ENCODE measurements around the gene ZNF417. TPM values are rescaled to one million over a fixed set of nuclear protein-coding genes. Genes with fewer than 3 reads are reported as not detected.
"Not testable (repeated sequence)": the region's sequence is repeated elsewhere in the genome, so short reads cannot be mapped to it uniquely, and the experiment has no call there.

The ZNF417 gene
- total RNA-seq (2022) (16.6 and 19.2 TPM in 2 replicates), Bru-seq, nascent RNA (percentile 88 among the genes with signal in this experiment), BruChase-seq, experiment 1, labeled RNA remaining after a 2-hour chase (percentile 95 among the genes with signal in this experiment), BruChase-seq, experiment 2, labeled RNA remaining after a 6-hour chase (percentile 88 among the genes with signal in this experiment)
- long read RNA-seq, partial matches to known transcripts, result 1 of 3 reads
- long read RNA-seq, other reads (novel, unspliced or antisense), result 1 of 3 reads

GRCh38 chr19:57916168-57916995 lies at the start of gene ZNF417:
TSS of gene ZNF417 (minus strand) at chr19:57916592. CDS start at chr19:57916411, 181 bp downstream.
- TF ChIP-seq CTCF (IDR thresholded peaks at IDR 0.05; ENCODE audit: insufficient read depth in 1 of 2, low read depth in 1 of 2, low read length in 1 of 2, severe bottlenecking in 1 of 2, unreplicated experiment in 1 of 2), result peak; percentile 25 to 48
- not testable (repeated sequence) for H3K27me3 Mint-ChIP-seq (ENCODE audit: insufficient read depth, unreplicated experiment); H3K36me3 ChIP-seq (ENCODE audit: control insufficient read depth, insufficient read depth, low read length); H3K27me3 ChIP-seq (replicated peaks; ENCODE audit: control insufficient read depth, insufficient read depth, low read length); H3K4me1 ChIP-seq
- H3K36me3 Mint-ChIP-seq (ENCODE audit: insufficient read depth, unreplicated experiment), result peaks cover 52% of the 10 kb centered on the region
- Histone ChIP-seq H3K9me3 (peaks cover 14% of the 10 kb centered on the region), H3K4me3 (ENCODE audit: low read depth, low read length) (peak within 1 kb of the TSS; percentile 70)
- ChIA-PET CTCF (interaction anchor here (0.7 kb wide), 1 partner anchor 97 kb away, joined by 5 read pairs; no protein-coding TSS in a partner anchor), POLR2A (interaction anchor here (0.6 to 1.3 kb wide), 5 partner anchors 11 to 725 kb away, joined by 3 to 6 read pairs (median 4); partner anchors contain the start of genes ZNF552 and ZNF586)
- peak within 1 kb of the TSS; percentile 96 for H3K4me3 Mint-ChIP-seq (ENCODE audit: unreplicated experiment)
- BruUV-seq (replicated peaks), result TSS peak; percentile 57
- peaks cover 11% of the 10 kb centered on the region for H3K4me1 Mint-ChIP-seq (ENCODE audit: low read depth, unreplicated experiment)
- peak; percentile 91 to 94 for DNase-seq
- peak within 1 kb of the TSS; percentile 96 for H3K27ac Mint-ChIP-seq (ENCODE audit: unreplicated experiment)
- intact Hi-C loops (cut with micrococcal nuclease; ENCODE audit: unreplicated experiment), result loop anchor here (1.0 to 10.0 kb wide), 3 partner anchors 102 to 358 kb away; partner anchors contain the start of genes ZNF550 and ZNF552
- H3K9me3 Mint-ChIP-seq (ENCODE audit: unreplicated experiment), result peaks cover 49% of the 10 kb centered on the region

- no TSS peak for BruUV-seq (replicated peaks)
- Mint-ChIP-seq H3K4me3 (ENCODE audit: unreplicated experiment) (no peak overlapping the region), H3K36me3 (ENCODE audit: insufficient read depth, unreplicated experiment) (no peaks in the 10 kb centered on the region), H3K27me3 (ENCODE audit: insufficient read depth, unreplicated experiment) (no peaks in the 10 kb centered on the region), H3K27ac (ENCODE audit: unreplicated experiment) (no peak overlapping the region), H3K4me1 (ENCODE audit: low read depth, unreplicated experiment) (no peaks in the 10 kb centered on the region), H3K9me3 (ENCODE audit: unreplicated experiment) (peaks cover 41% of the 10 kb centered on the region)
- ChIA-PET CTCF (no interaction called here), POLR2A (no interaction called here)
- no peaks in the 10 kb centered on the region for H3K4me1 ChIP-seq
- no peak for DNase-seq
- intact Hi-C loops (cut with micrococcal nuclease; ENCODE audit: unreplicated experiment), result no loop called here
- no peaks in the 10 kb centered on the region for H3K27me3 ChIP-seq (replicated peaks; ENCODE audit: control insufficient read depth, insufficient read depth, low read length)
- H3K36me3 ChIP-seq (ENCODE audit: control insufficient read depth, insufficient read depth, low read length), result no peaks in the 10 kb centered on the region
- peaks cover 33% of the 10 kb centered on the region for H3K9me3 ChIP-seq
- no peak for TF ChIP-seq CTCF (IDR thresholded peaks at IDR 0.05; ENCODE audit: insufficient read depth in 1 of 2, low read depth in 1 of 2, low read length in 1 of 2, severe bottlenecking in 1 of 2, unreplicated experiment in 1 of 2)
- H3K4me3 ChIP-seq (ENCODE audit: low read depth, low read length), result no peak overlapping the region
Measured at GRCh38 chr19:57964761-57965160, 48.4 kb upstream of the ZNF417 start.

GRCh38 chr19:57961785-57962184 lies 45.4 kb upstream of the ZNF417 start:
- Histone ChIP-seq H3K4me1 (no peaks in the 10 kb centered on the region), H3K36me3 (ENCODE audit: control insufficient read depth, insufficient read depth, low read length) (no peaks in the 10 kb centered on the region), H3K4me3 (ENCODE audit: low read depth, low read length) (no peak overlapping the region), H3K27me3 (replicated peaks; ENCODE audit: control insufficient read depth, insufficient read depth, low read length) (no peaks in the 10 kb centered on the region), H3K9me3 (peaks cover 30% of the 10 kb centered on the region)
- Mint-ChIP-seq H3K36me3 (ENCODE audit: insufficient read depth, unreplicated experiment) (no peaks in the 10 kb centered on the region), H3K4me1 (ENCODE audit: low read depth, unreplicated experiment) (no peaks in the 10 kb centered on the region), H3K27ac (ENCODE audit: unreplicated experiment) (no peak overlapping the region), H3K27me3 (ENCODE audit: insufficient read depth, unreplicated experiment) (no peaks in the 10 kb centered on the region), H3K4me3 (ENCODE audit: unreplicated experiment) (no peak overlapping the region), H3K9me3 (ENCODE audit: unreplicated experiment) (peaks cover 28% of the 10 kb centered on the region)
- TF ChIP-seq CTCF (IDR thresholded peaks at IDR 0.05; ENCODE audit: insufficient read depth in 1 of 2, low read depth in 1 of 2, low read length in 1 of 2, severe bottlenecking in 1 of 2, unreplicated experiment in 1 of 2), result no peak
- no peak for DNase-seq
- BruUV-seq (replicated peaks), result no TSS peak
- ChIA-PET POLR2A (no interaction called here), CTCF (no interaction called here)
- intact Hi-C loops (cut with micrococcal nuclease; ENCODE audit: unreplicated experiment), result no loop called here

Data from Caco-2 (cell line).